CD14-positive monocyte (primary cell): ENCODE measurements around the gene SH2B2. TPM values are rescaled to one million over a fixed set of nuclear protein-coding genes. Genes with fewer than 3 reads are reported as not detected.

Experiments used
- DNase-seq, 3 donors: peaks; one replicate each; pipeline ENCODE4 v3.0.0-alpha.2; 2011 to 2022
- H2AFZ ChIP-seq: 2 replicates; pipeline ENCODE4 v1.6.0; 2012; ENCODE audit warnings: mild to moderate bottlenecking, low read depth, low read length, inconsistent platforms; ENCODE audit not compliant: insufficient read depth, poor library complexity, severe bottlenecking
- H3K27ac ChIP-seq, 2 donors: 1 replicate in 1 of 2; 2 replicates in 1 of 2; pipeline ENCODE4 v1.5.1; 2012 to 2013; ENCODE audit warnings: low read length in 2 of 2, control low read depth in 1 of 2, inconsistent platforms in 1 of 2, low read depth in 1 of 2, mild to moderate bottlenecking in 1 of 2
- H3K27me3 ChIP-seq, 2 donors: one replicate each; pipeline versions ENCODE4 v1.6.0 to v1.6.1; 2011 to 2013; ENCODE audit warnings: low read length in 2 of 2; ENCODE audit not compliant: control insufficient read depth in 2 of 2, insufficient read depth in 2 of 2
- H3K36me3 ChIP-seq, 2 donors: replicated peaks in 1 of 2; 1 replicate in 1 of 2; 2 replicates in 1 of 2; pipeline versions ENCODE4 v1.5.1 to v1.6.1; 2012 to 2013; ENCODE audit warnings: low read length in 2 of 2, control low read depth in 1 of 2, inconsistent platforms in 1 of 2, mild to moderate bottlenecking in 1 of 2; ENCODE audit not compliant: insufficient read depth in 2 of 2, control insufficient read depth in 1 of 2
- H3K4me1 ChIP-seq, 2 donors: 1 replicate in 1 of 2; 2 replicates in 1 of 2; pipeline versions ENCODE4 v1.5.1 to v1.6.1; 2012 to 2013; ENCODE audit warnings: low read length in 2 of 2, control low read depth in 1 of 2, inconsistent platforms in 1 of 2, mild to moderate bottlenecking in 1 of 2, moderate library complexity in 1 of 2; ENCODE audit not compliant: insufficient read depth in 2 of 2, control insufficient read depth in 1 of 2
- H3K4me2 ChIP-seq: replicated peaks from 2 replicates; pipeline ENCODE3; 2012; ENCODE audit warnings: low read length, moderate library complexity, mild to moderate bottlenecking; ENCODE audit not compliant: poor library complexity, severe bottlenecking; ENCODE audit errors: extremely low read depth
- H3K4me3 ChIP-seq, 3 experiments: fragments of 200-600 bp in 1 of 3; sonication (generic) in 1 of 3; replicated peaks in 1 of 3; 1 replicate in 2 of 3; 2 replicates in 1 of 3; pipeline ENCODE4 v1.5.1; 2011 to 2013; ENCODE audit warnings: low read length in 3 of 3, mild to moderate bottlenecking in 3 of 3, control low read depth in 2 of 3, low read depth in 2 of 3, inconsistent platforms in 1 of 3, moderate library complexity in 1 of 3
- H3K79me2 ChIP-seq: 2 replicates; pipeline ENCODE4 v1.6.0; 2012; ENCODE audit warnings: mild to moderate bottlenecking, control low read depth, inconsistent platforms, low read length, moderate library complexity; ENCODE audit not compliant: insufficient read depth
- H3K9ac ChIP-seq: 2 replicates; pipeline ENCODE4 v1.6.0; 2017; ENCODE audit warnings: low read length, mild to moderate bottlenecking; ENCODE audit not compliant: insufficient read depth, poor library complexity, severe bottlenecking
- H3K9me3 ChIP-seq, 2 donors: replicated peaks in 1 of 2; 1 replicate in 1 of 2; 2 replicates in 1 of 2; pipeline versions ENCODE4 v1.5.1 to v1.6.1; 2012 to 2013; ENCODE audit warnings: low read length in 2 of 2, control low read depth in 1 of 2; ENCODE audit not compliant: control insufficient read depth in 1 of 2, insufficient read depth in 1 of 2
- H4K20me1 ChIP-seq: 2 replicates; pipeline ENCODE4 v1.6.0; 2012; ENCODE audit warnings: mild to moderate bottlenecking, low read length, control low read depth, moderate library complexity; ENCODE audit not compliant: insufficient read depth
- H3K27ac Mint-ChIP-seq, 7 donors: one replicate each; pipeline ENCODE4 v1.8.0; 2020; ENCODE audit warnings: mild to moderate bottlenecking in 7 of 7, mixed read lengths in 7 of 7, moderate library complexity in 6 of 7, inconsistent platforms in 2 of 7
- H3K27me3 Mint-ChIP-seq, 3 donors: one replicate each; pipeline ENCODE4 v1.8.0; 2021 to 2022; ENCODE audit warnings: low read depth in 3 of 3, mild to moderate bottlenecking in 3 of 3, mixed read lengths in 3 of 3, moderate library complexity in 3 of 3, inconsistent platforms in 1 of 3
- H3K36me3 Mint-ChIP-seq, 2 donors: one replicate each; pipeline ENCODE4 v1.8.0; 2020; ENCODE audit warnings: mixed read lengths in 2 of 2, inconsistent platforms in 1 of 2, mild to moderate bottlenecking in 1 of 2
- H3K4me1 Mint-ChIP-seq: one replicate; pipeline ENCODE4 v1.8.0; 2020; ENCODE audit warnings: mild to moderate bottlenecking, mixed read lengths
- H3K4me3 Mint-ChIP-seq, 2 donors: one replicate each; pipeline ENCODE4 v1.8.0; 2020; ENCODE audit warnings: mild to moderate bottlenecking in 2 of 2, mixed read lengths in 2 of 2, moderate library complexity in 1 of 2
- H3K9me3 Mint-ChIP-seq, 7 donors: one replicate each; pipeline ENCODE4 v1.8.0; 2020 to 2022; ENCODE audit warnings: mixed read lengths in 7 of 7, mild to moderate bottlenecking in 6 of 7, moderate library complexity in 6 of 7, inconsistent platforms in 2 of 7
- CTCF ChIP-seq: fragments of 200-600 bp; IDR thresholded peaks from one replicate; pipeline ENCODE4 v1.8.0; 2022; ENCODE audit warnings: antibody characterized with exemption, mild to moderate bottlenecking
- WGBS: methylation state at CpG from one replicate; pipeline ENCODE4 v1.1.5; 2013; ENCODE audit warnings: missing lambda C conversion rate; ENCODE audit not compliant: insufficient coverage; 5-methylcytosine and 5-hydroxymethylcytosine counted together
- intact Hi-C, 2 donors: fragments of 100-400 bp; cut with micrococcal nuclease; formaldehyde crosslinking; loops; one replicate each; pipeline versions ENCODE4 v1.15.0 to v1.15.1; 2023
- polyA plus RNA-seq, 3 donors: library from polyadenylated mRNA; depleted of rRNA in 1 of 3; unstranded in 2 of 3; stranded (reverse) in 1 of 3; fragments of 300-500 nt in 2 of 3; fragments of >200 nt in 1 of 3; fragmentation: Illumina TruSeq in 2 of 3; gene quantifications; 1 replicate in 2 of 3; 2 replicates in 1 of 3; pipeline ENCODE4 v1.2.3, GENCODE V29; 2012 to 2021

SH2B2 gene
- polyA plus RNA-seq, 3 donors: 3.8 to 26.3 (median 4.7) TPM

DNA sequence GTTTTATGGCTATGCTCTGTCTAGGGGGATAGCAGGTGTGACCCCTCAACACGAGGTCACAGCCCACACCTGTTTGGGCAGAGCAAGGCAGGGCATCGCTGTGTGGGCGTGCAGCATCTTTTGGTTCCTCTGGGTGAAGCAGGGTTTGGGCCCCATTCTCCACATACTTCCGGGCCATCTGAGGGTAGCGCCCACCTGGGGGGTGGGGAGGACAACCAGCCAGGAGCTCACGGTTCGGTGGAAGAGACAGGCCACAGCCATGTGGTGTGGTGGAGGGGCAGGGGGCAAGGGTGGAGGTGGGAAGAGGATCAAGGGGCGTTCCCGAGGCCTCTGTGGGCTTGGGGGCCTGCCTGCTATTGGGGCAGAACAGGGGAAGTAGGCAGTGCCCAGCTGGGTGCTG lies 2.4 kb downstream of the SH2B2 start:
- H3K27me3 Mint-ChIP-seq: peaks cover 0 to 4% (median 0%) of the 10 kb centered on the region in 3 donors
- H3K36me3 ChIP-seq: no peaks in the 10 kb centered on the region
- TF ChIP-seq CTCF: no peak
- H3K9me3 ChIP-seq: no peaks in the 10 kb centered on the region
- DNase-seq: no peak
- H3K4me1 ChIP-seq: peaks cover 48 to 50% of the 10 kb centered on the region in 2 donors
- H3K4me3 Mint-ChIP-seq: peak overlapping the region in 1 of 2 donors; percentile 80
- no peaks in the 10 kb centered on the region for H3K27me3 ChIP-seq
- H3K9me3 Mint-ChIP-seq: no peaks in the 10 kb centered on the region
- peak overlapping the region; percentile 99 for H3K4me2 ChIP-seq
- H2AFZ ChIP-seq: no peak overlapping the region
- peak overlapping the region; percentile 24 for H3K9ac ChIP-seq
- no peak overlapping the region for H3K27ac Mint-ChIP-seq
- H3K36me3 Mint-ChIP-seq: peaks cover 10 to 11% of the 10 kb centered on the region in 2 donors
- intact Hi-C loops: loop anchor here (10.0 kb wide), 2 partner anchors 166 to 176 kb away; partner anchors contain the start of genes ALKBH4 (in 1 of the 2) and LRWD1 (in 1 of the 2)
- peak overlapping the region in 1 of 3 experiments; percentile 93 for H3K4me3 ChIP-seq
- WGBS: 88% methylated on average over 8 of the region's 9 CpGs
- H4K20me1 ChIP-seq: peaks cover 84% of the 10 kb centered on the region
- peaks cover 42% of the 10 kb centered on the region for H3K79me2 ChIP-seq
- peak overlapping the region in 1 of 2 donors; percentile 25 for H3K27ac ChIP-seq
- H3K4me1 Mint-ChIP-seq: peaks cover 43% of the 10 kb centered on the region

GRCh38 chr7:102291056-102291915 lies 4.6 kb downstream of the SH2B2 start:
- peak overlapping the region in 1 of 2 donors; percentile 41 for H3K4me3 Mint-ChIP-seq

More at GRCh38 chr7:102291056-102291915, 4.6 kb downstream of the SH2B2 start:
- Mint-ChIP-seq H3K27ac (no peak overlapping the region), H3K9me3 (no peaks in the 10 kb centered on the region), H3K4me1 (peaks cover 35% of the 10 kb centered on the region), H3K36me3 (peaks cover 10 to 18% of the 10 kb centered on the region in 2 donors), H3K27me3 (no peaks in the 10 kb centered on the region)
- H3K27me3 ChIP-seq: no peaks in the 10 kb centered on the region
- H4K20me1 ChIP-seq: peaks cover 96% of the 10 kb centered on the region
- peaks cover 27 to 29% of the 10 kb centered on the region in 2 donors for H3K4me1 ChIP-seq
- H3K4me3 ChIP-seq: no peak overlapping the region
- peaks cover 0 to 3% of the 10 kb centered on the region in 2 donors for H3K36me3 ChIP-seq
- H2AFZ ChIP-seq: no peak overlapping the region
- peaks cover 28% of the 10 kb centered on the region for H3K79me2 ChIP-seq
- no peak overlapping the region for H3K27ac ChIP-seq
- intact Hi-C loops: no loop called here
- WGBS: 83% methylated on average over 16 of the region's 18 CpGs
- H3K9ac ChIP-seq: no peak overlapping the region
- TF ChIP-seq CTCF: no peak
- no peaks in the 10 kb centered on the region for H3K9me3 ChIP-seq
- H3K4me2 ChIP-seq: no peak overlapping the region
- no peak for DNase-seq
